Measurements from ENCODE around the gene ATP2B1. TPM values are rescaled to one million over a fixed set of nuclear protein-coding genes. Genes with fewer than 3 reads are reported as not detected.

The ATP2B1 gene
- total RNA-seq, 4 donors from 2014 or later: 19.0 to 33.3 (median 27.8) TPM

GRCh38 chr12:89669197-89669596, 39.4 kb downstream of the ATP2B1 start:
- no peaks in the 10 kb centered on the region for H3K27me3 ChIP-seq
- H3K4me1 ChIP-seq: peaks cover 0 to 15% (median under 1%) of the 10 kb centered on the region in 3 donors
- H3K9me3 ChIP-seq: no peaks in the 10 kb centered on the region
- ATAC-seq: no peak
- WGBS, 2 donors (ENCODE audit: low coverage in 1 of 2): 89 to 94% methylated on average over 5 to 6 of the region's 6 CpGs
- no peak overlapping the region for H3K4me3 ChIP-seq
- H3K27ac ChIP-seq: no peak overlapping the region
- H3K36me3 ChIP-seq: no peaks in the 10 kb centered on the region
- no peak for TF ChIP-seq POLR2AphosphoS5 (IDR thresholded peaks at IDR 0.05)
- TF ChIP-seq EP300 (IDR thresholded peaks at IDR 0.05): no peak
- no peak for TF ChIP-seq POLR2A (IDR thresholded peaks at IDR 0.05)

- ATAC-seq: no peak
- WGBS, 2 donors (ENCODE audit: low coverage in 1 of 2): 38 to 65% methylated on average over 1 of the region's 1 CpG
- Histone ChIP-seq H3K27ac (no peak overlapping the region), H3K36me3 (no peaks in the 10 kb centered on the region), H3K4me1 (peaks cover 5 to 23% (median 6%) of the 10 kb centered on the region in 3 donors), H3K4me3 (no peak overlapping the region), H3K27me3 (no peaks in the 10 kb centered on the region), H3K9me3 (no peaks in the 10 kb centered on the region)
- TF ChIP-seq CTCF (IDR thresholded peaks at IDR 0.05) (no peak), POLR2AphosphoS5 (IDR thresholded peaks at IDR 0.05) (no peak), POLR2A (IDR thresholded peaks at IDR 0.05) (no peak), EP300 (IDR thresholded peaks at IDR 0.05) (no peak)
Measured at GRCh38 chr12:89665556-89665955, 43.1 kb downstream of the ATP2B1 start.

GRCh38 chr12:89664441-89664840, 44.2 kb downstream of the ATP2B1 start:
- no peaks in the 10 kb centered on the region for H3K27me3 ChIP-seq
- H3K36me3 ChIP-seq: no peaks in the 10 kb centered on the region
- ATAC-seq: no peak
- no peaks in the 10 kb centered on the region for H3K9me3 ChIP-seq
- H3K27ac ChIP-seq: no peak overlapping the region
- H3K4me3 ChIP-seq: no peak overlapping the region
- peaks cover 5 to 23% (median 6%) of the 10 kb centered on the region in 3 donors for H3K4me1 ChIP-seq
- WGBS, 2 donors (ENCODE audit: low coverage in 1 of 2): 67 to 83% methylated on average over 1 of the region's 1 CpG
- TF ChIP-seq POLR2AphosphoS5 (IDR thresholded peaks at IDR 0.05) (no peak), CTCF (IDR thresholded peaks at IDR 0.05) (no peak), POLR2A (IDR thresholded peaks at IDR 0.05) (no peak), EP300 (IDR thresholded peaks at IDR 0.05) (no peak)

GRCh38 chr12:89663577-89664357, 44.9 kb downstream of the ATP2B1 start:
- ATAC-seq: no peak

GRCh38 chr12:89662623-89663022, 46.0 kb downstream of the ATP2B1 start:
- peaks cover 5 to 23% (median 6%) of the 10 kb centered on the region in 3 donors for H3K4me1 ChIP-seq
- H3K36me3 ChIP-seq: no peaks in the 10 kb centered on the region
- H3K9me3 ChIP-seq: no peaks in the 10 kb centered on the region
- ATAC-seq: no peak
- no peak overlapping the region for H3K4me3 ChIP-seq
- no peak for TF ChIP-seq POLR2AphosphoS5 (IDR thresholded peaks at IDR 0.05)
- TF ChIP-seq CTCF (IDR thresholded peaks at IDR 0.05): no peak
- TF ChIP-seq POLR2A (IDR thresholded peaks at IDR 0.05): no peak
- no peak for TF ChIP-seq EP300 (IDR thresholded peaks at IDR 0.05)
- no peaks in the 10 kb centered on the region for H3K27me3 ChIP-seq
- H3K27ac ChIP-seq: no peak overlapping the region

More at GRCh38 chr12:89663577-89664357, 44.9 kb downstream of the ATP2B1 start:
- no peak overlapping the region for H3K4me3 ChIP-seq
- H3K27ac ChIP-seq: no peak overlapping the region
- no peaks in the 10 kb centered on the region for H3K36me3 ChIP-seq
- H3K9me3 ChIP-seq: no peaks in the 10 kb centered on the region
- peaks cover 5 to 23% (median 6%) of the 10 kb centered on the region in 3 donors for H3K4me1 ChIP-seq
- no peaks in the 10 kb centered on the region for H3K27me3 ChIP-seq
- no peak for TF ChIP-seq EP300 (IDR thresholded peaks at IDR 0.05)
- no peak for TF ChIP-seq POLR2A (IDR thresholded peaks at IDR 0.05)
- TF ChIP-seq POLR2AphosphoS5 (IDR thresholded peaks at IDR 0.05): no peak
- TF ChIP-seq CTCF (IDR thresholded peaks at IDR 0.05): no peak
- WGBS, 2 donors (ENCODE audit: low coverage in 1 of 2): 40 to 48% methylated on average over 3 to 4 of the region's 4 CpGs
